Mesothelial cell of epicardium (in vitro differentiated cells): ENCODE measurements around the gene SOCS4. TPM values are rescaled to one million over a fixed set of nuclear protein-coding genes. Genes with fewer than 3 reads are reported as not detected.
A peak's percentile ranks its signal among the peaks of the same experiment; 100 is the strongest.
"Not testable (repeated sequence)": the region's sequence is repeated elsewhere in the genome, so short reads cannot be mapped to it uniquely, and the experiment has no call there.

ENCODE experiments used
- DNase-seq, 2 experiments: peaks; one replicate each; pipeline ENCODE4 v3.0.0; 2021; ENCODE audit warnings: low spot score in 2 of 2; ENCODE audit not compliant: unreplicated experiment in 2 of 2
- H3K27ac Mint-ChIP-seq: 2 replicates; pipeline ENCODE4 v1.8.0; 2021; ENCODE audit warnings: mixed read lengths
- H3K27me3 Mint-ChIP-seq: 2 replicates; pipeline ENCODE4 v1.8.0; 2021; ENCODE audit warnings: low read depth, mixed read lengths
- H3K36me3 Mint-ChIP-seq: 2 replicates; pipeline ENCODE4 v1.8.0; 2021; ENCODE audit warnings: mixed read lengths
- H3K4me1 Mint-ChIP-seq: 2 replicates; pipeline ENCODE4 v1.8.0; 2021; ENCODE audit warnings: mixed read lengths
- H3K4me3 Mint-ChIP-seq: 2 replicates; pipeline ENCODE4 v1.8.0; 2021; ENCODE audit warnings: mild to moderate bottlenecking, moderate library complexity, mixed read lengths
- H3K9me3 Mint-ChIP-seq: 2 replicates; pipeline ENCODE4 v1.8.0; 2021; ENCODE audit warnings: mixed read lengths
- CTCF ChIP-seq: fragments of 200-600 bp; sonication (generic); IDR thresholded peaks from one replicate; pipeline ENCODE4 v1.5.0; 2021; ENCODE audit warnings: antibody characterized with exemption; ENCODE audit not compliant: unreplicated experiment
- total RNA-seq: library from RNA; stranded (reverse); gene quantifications from 3 replicates; pipeline ENCODE4 v1.2.1, GENCODE V29; 2021

SOCS4 gene
- total RNA-seq, 1 donor from 2014 or later, result 21.6 TPM

- Mint-ChIP-seq H3K4me3 (no peak overlapping the region), H3K27me3 (no peaks in the 10 kb centered on the region), H3K9me3 (no peaks in the 10 kb centered on the region), H3K36me3 (no peaks in the 10 kb centered on the region), H3K27ac (no peak overlapping the region), H3K4me1 (peaks cover 37% of the 10 kb centered on the region)
- DNase-seq, result no peak
- no peak for TF ChIP-seq CTCF
Observed at GRCh38 chr14:55073856-55074255, 46.8 kb downstream of the SOCS4 start.

GRCh38 chr14:55074662-55075061 is 47.6 kb downstream of the SOCS4 start:
- H3K4me1 Mint-ChIP-seq, result peaks cover 37% of the 10 kb centered on the region
- H3K36me3 Mint-ChIP-seq, result no peaks in the 10 kb centered on the region
- H3K9me3 Mint-ChIP-seq, result no peaks in the 10 kb centered on the region
- no peak for DNase-seq
- H3K4me3 Mint-ChIP-seq, result no peak overlapping the region
- no peaks in the 10 kb centered on the region for H3K27me3 Mint-ChIP-seq
- no peak for TF ChIP-seq CTCF
- H3K27ac Mint-ChIP-seq, result no peak overlapping the region

GRCh38 chr14:55075628-55076175 is 48.7 kb downstream of the SOCS4 start:
- H3K36me3 Mint-ChIP-seq, result no peaks in the 10 kb centered on the region
- TF ChIP-seq CTCF, result no peak
- H3K27ac Mint-ChIP-seq, result no peak overlapping the region
- H3K4me3 Mint-ChIP-seq, result no peak overlapping the region
- H3K27me3 Mint-ChIP-seq, result no peaks in the 10 kb centered on the region
- no peaks in the 10 kb centered on the region for H3K9me3 Mint-ChIP-seq
- peaks cover 37% of the 10 kb centered on the region for H3K4me1 Mint-ChIP-seq
- no peak for DNase-seq

- DNase-seq, result no peak
- no peaks in the 10 kb centered on the region for H3K9me3 Mint-ChIP-seq
- no peak for TF ChIP-seq CTCF
- H3K4me1 Mint-ChIP-seq, result peaks cover 22% of the 10 kb centered on the region
- H3K4me3 Mint-ChIP-seq, result no peak overlapping the region
- H3K36me3 Mint-ChIP-seq, result no peaks in the 10 kb centered on the region
- no peaks in the 10 kb centered on the region for H3K27me3 Mint-ChIP-seq
- H3K27ac Mint-ChIP-seq, result peak overlapping the region; percentile 66
Observed at GRCh38 chr14:55077170-55078151, 50.4 kb downstream of the SOCS4 start.

- not testable (repeated sequence) for DNase-seq, H3K27ac Mint-ChIP-seq, H3K36me3 Mint-ChIP-seq, H3K9me3 Mint-ChIP-seq, H3K4me3 Mint-ChIP-seq, H3K27me3 Mint-ChIP-seq, H3K4me1 Mint-ChIP-seq
Observed at GRCh38 chr14:55079961-55080360, 52.9 kb downstream of the SOCS4 start.

GRCh38 chr14:55084401-55085059 is 57.5 kb downstream of the SOCS4 start:
- no peaks in the 10 kb centered on the region for H3K9me3 Mint-ChIP-seq
- no peak overlapping the region for H3K27ac Mint-ChIP-seq
- no peak for TF ChIP-seq CTCF
- no peak for DNase-seq
- H3K36me3 Mint-ChIP-seq, result no peaks in the 10 kb centered on the region
- no peaks in the 10 kb centered on the region for H3K27me3 Mint-ChIP-seq
- H3K4me3 Mint-ChIP-seq, result no peak overlapping the region
- H3K4me1 Mint-ChIP-seq, result peaks cover 2% of the 10 kb centered on the region
